ENCODE data around the gene ZNF786.
A peak's percentile ranks its signal among the peaks of the same experiment; 100 is the strongest.
"Not testable (repeated sequence)": the region's sequence is repeated elsewhere in the genome, so short reads cannot be mapped to it uniquely, and the experiment has no call there.

Gene ZNF786

GRCh38 chr7:149075286-149075685, 15.2 kb downstream of the ZNF786 start:
- no peak for DNase-seq

GRCh38 chr7:149074116-149074885, 16.2 kb downstream of the ZNF786 start:
- no peak for DNase-seq

- no peak for DNase-seq
These were observed 18.1 kb downstream of the ZNF786 start for GRCh38 chr7:149072438-149072775.

GRCh38 chr7:149071641-149072437, 18.7 kb downstream of the ZNF786 start:
- DNase-seq, result no peak

DNA sequence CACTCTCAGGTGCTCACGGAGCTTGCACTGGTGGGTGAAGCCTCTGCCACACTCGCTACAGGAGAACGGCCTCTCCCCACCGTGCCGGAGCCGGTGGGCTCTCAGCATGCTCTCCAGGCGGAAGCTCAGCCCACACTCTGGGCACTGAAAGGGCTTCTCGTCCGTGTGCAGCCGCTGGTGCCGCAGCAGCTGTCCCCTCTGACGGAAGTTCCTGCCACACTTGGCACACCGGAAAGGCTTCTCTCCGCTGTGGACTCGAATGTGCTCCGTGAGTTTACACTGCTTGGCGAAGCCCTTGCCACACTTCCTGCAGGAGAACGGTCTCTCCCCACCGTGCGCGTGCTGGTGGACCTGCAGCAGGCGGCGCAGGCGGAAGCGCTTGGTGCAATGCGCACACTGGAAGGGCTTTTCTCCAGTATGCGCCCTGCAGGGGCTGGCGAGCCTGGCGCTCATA, 19.3 kb downstream of the ZNF786 start:
- no peak for DNase-seq

DNA sequence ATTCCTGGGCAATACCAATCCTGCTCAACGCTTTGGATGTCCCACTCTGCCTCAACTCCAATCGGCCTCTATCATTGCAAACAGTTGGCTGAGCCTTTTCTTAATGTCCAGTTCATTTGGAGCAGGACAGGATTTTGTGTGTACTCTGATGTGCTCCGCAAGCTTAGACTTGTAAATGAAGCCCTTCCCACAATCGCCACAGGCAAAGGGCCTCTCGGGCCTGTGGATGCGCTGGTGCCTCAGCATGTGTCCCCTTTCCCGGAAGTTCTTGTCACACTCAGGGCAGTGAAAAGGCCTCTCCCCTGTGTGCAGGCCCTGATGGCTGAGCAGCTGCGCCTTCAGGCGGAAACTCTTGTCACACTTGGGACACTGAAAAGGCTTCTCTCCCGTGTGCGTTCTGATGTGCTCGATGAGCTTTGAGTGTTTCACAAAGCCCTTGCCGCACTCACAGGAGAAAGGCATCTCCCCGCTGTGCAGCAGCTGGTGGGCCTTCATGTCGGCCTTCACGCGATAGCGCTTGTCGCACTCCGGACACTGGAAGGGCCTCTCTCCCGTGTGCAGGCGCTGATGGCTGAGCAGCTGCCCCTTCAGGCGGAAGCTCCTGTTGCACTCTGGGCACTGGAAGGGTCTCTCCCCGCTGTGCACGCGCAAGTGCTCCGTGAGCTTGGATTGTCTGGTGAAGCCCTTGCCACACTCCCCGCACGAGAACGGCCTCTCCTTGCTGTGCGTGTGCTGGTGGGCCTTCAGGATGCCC, 20.0 kb downstream of the ZNF786 start:
- DNase-seq, result no peak

GRCh38 chr7:149067869-149068268, 22.6 kb downstream of the ZNF786 start:
- DNase-seq, result peak; percentile 0

GRCh38 chr7:149063476-149063875, 27.0 kb downstream of the ZNF786 start:
- DNase-seq, result peak; percentile 29

DNA sequence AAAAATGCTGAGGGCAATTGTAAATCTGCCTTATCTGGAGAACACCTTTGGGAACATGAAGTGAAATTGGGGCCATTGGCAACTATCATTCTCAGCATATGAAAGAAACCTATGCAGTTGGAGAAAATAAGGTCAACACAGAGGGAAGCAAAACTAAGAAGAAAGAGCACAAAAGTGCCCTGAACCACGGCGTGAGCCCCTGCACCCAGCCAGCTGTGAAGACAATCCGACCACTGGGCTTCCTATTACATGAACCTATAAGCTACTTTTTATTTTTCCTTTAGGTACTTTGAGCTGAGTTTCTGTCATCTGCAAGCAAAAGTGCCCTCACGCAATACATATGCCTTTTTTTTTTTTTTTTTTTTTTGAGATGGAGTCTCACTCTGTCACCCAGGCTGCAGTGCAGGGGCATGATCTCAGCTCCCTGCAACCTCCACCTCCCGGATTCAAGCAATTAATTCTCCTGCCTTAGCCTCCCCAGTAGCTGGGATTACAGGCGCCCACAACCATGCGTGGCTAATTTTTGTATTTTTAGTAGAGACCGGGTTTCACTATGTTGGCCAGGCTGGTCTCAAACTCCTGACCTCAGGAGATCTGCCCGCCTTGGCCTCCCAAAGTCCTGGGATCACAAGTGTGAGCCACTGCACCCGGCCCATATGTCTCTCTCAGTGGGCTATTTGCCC, 28.2 kb downstream of the ZNF786 start:
- not testable (repeated sequence) for DNase-seq

DNA sequence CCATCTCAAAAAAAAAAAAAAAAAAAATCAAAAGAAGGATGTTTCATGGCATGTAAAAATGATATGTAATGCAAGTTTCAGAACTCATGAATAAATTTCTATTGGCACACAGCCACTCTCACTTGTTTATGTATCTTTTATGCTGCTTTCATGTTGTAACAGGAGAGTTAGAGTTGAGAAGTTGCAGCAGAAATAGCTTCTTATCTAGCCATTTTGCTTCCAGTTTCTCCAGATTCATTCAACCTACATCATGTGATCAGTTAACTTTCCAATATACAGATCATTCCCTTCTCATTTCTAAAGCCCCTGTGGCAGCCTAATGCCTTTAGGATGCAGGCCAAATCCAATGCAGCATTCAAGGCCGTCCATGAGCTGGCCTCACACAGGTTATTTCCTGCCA, 30.4 kb downstream of the ZNF786 start:
- no peak for DNase-seq

- DNase-seq, result no peak
These were observed 36.6 kb downstream of the ZNF786 start for GRCh38 chr7:149053885-149054284.

GRCh38 chr7:149053384-149053783, 37.1 kb downstream of the ZNF786 start:
- DNase-seq, result no peak

DNA sequence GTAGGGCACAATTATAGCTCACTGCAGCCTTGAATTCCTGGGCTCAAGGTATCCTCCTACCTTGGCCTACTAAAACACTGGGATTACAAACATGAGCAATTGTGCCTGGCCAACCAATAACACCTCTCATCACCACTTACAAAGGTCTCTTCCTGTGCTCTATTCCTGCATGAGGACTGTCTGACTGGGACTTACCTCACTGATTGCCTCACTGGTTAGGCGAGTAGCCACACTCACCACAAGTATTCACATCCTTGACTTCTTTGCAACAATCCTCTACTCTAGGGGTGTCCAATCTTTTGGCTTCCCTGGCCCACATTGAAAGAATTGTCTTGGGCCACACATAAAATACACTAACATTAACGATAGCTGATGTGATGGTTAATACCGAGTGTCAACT, 39.6 kb downstream of the ZNF786 start:
- no peak for DNase-seq

GRCh38 chr7:149048805-149049204, 41.7 kb downstream of the ZNF786 start:
- DNase-seq, result no peak

- DNase-seq, result no peak
These were observed 44.1 kb downstream of the ZNF786 start for GRCh38 chr7:149046416-149046815.

DNA sequence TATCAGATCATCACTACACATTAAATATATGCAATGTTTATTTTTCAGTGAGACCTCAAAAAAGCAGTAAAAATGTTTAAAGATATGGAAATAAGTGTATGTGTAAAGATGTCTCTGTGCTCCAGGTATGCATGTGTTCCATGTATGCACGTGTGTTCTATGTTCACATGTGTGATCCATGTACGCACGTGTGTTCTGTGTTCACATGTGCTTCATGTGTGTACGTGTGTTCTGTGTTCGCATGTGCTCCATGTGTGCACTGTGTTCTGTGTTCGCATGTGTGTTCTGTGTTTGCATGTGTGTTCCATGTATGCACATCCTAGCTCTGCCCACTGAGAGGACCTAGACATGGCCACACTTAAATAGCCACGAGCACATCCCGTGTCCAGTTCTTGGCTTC, 46.6 kb downstream of the ZNF786 start:
- DNase-seq, result no peak

DNA sequence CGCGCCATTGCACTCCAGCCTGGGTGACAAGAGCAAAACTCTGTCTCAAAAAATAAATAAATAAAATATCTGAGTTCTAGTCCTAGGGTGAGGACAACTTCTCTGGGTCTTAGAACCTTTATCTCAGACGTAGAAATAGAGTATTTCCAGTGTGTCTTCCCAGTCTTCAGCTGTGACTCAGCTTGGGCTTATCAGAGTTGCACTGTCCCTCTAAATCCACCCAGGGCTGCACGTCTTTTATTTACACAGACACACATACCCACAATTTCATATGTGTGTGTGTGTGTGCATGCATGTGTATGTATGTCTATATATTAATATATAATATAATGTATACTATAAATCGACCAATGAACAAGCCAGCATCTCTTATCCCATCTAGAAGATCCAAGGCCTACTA, 49.2 kb downstream of the ZNF786 start:
- DNase-seq, result peak; percentile 1

- not testable (repeated sequence) for DNase-seq
These were observed 51.9 kb downstream of the ZNF786 start for GRCh38 chr7:149038641-149039040.

GRCh38 chr7:149036676-149037075, 53.8 kb downstream of the ZNF786 start:
- DNase-seq, result no peak

GRCh38 chr7:149031353-149031910, 59.1 kb downstream of the ZNF786 start:
- no peak for DNase-seq

DNA sequence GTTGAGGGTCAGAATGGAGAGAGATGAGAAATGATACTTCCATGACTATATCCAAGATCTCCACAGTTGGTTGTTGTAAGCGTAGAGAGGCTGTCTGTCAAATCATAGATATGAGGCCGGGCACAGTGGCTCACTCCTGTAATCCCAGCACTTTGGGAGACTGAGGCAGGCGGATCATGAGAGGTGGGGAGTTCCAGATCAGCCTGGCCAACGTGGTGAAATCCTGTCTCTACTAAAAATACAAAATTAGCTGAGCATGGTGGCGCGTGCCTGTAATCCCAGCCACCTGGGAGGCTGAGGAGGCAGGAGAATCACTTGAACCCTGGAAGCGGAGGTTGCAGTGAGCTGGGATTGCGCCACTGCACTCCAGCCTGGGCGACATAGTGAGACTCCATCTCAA, 60.1 kb downstream of the ZNF786 start:
- DNase-seq, result not testable (repeated sequence)

GRCh38 chr7:149028346-149029109, 62.0 kb downstream of the ZNF786 start, which contains the start of gene PDIA4:
Gene PDIA4 (minus strand): TSS chr7:149028505. CDS start chr7:149028408, 97 bp downstream.
- DNase-seq, result peak; percentile 97
